SU-DHL-6 (cell line): ENCODE results near the gene HNRNPA1.
A peak's percentile ranks its signal among the peaks of the same experiment; 100 is the strongest.
"Not testable (repeated sequence)": the region's sequence is repeated elsewhere in the genome, so short reads cannot be mapped to it uniquely, and the experiment has no call there.

Experiments used
- H2AFZ ChIP-seq: fragments of 200-600 bp; sonication (generic); 2 replicates; pipeline ENCODE4 v1.6.1; 2014; ENCODE audit warnings: low read depth, mild to moderate bottlenecking, moderate library complexity, mixed read lengths, antibody characterized with exemption, low read length; ENCODE audit not compliant: severe bottlenecking
- H3F3A ChIP-seq: fragments of 200-600 bp; shearing (Covaris generic); 2 replicates; pipeline ENCODE4 v1.6.0; 2016; ENCODE audit warnings: antibody characterized with exemption, mild to moderate bottlenecking; ENCODE audit not compliant: insufficient read depth
- H3K27ac ChIP-seq: fragments of 200-600 bp; sonication (generic); 2 replicates; pipeline ENCODE4 v1.5.1; 2016; ENCODE audit warnings: low read depth, mild to moderate bottlenecking, low read length, moderate library complexity, mixed read lengths
- H3K27me3 ChIP-seq: fragments of 200-600 bp; sonication (generic), shearing (Covaris generic); 2 replicates; pipeline ENCODE4 v1.6.0; 2014; ENCODE audit warnings: mild to moderate bottlenecking, low read length
- H3K36me3 ChIP-seq: fragments of 200-600 bp; sonication (generic); 2 replicates; pipeline ENCODE4 v1.6.1; 2014; ENCODE audit warnings: mild to moderate bottlenecking, low read length, mixed read lengths
- H3K4me2 ChIP-seq: fragments of 300-600, 200-600 bp; shearing (Covaris generic), sonication (generic); 2 replicates; pipeline ENCODE4 v1.6.0; 2014; ENCODE audit warnings: low read length, low read depth, mild to moderate bottlenecking; ENCODE audit not compliant: poor library complexity, severe bottlenecking
- H3K4me3 ChIP-seq: fragments of 200-600 bp; sonication (generic); 2 replicates; pipeline ENCODE4 v1.5.1; 2014; ENCODE audit warnings: antibody characterized with exemption, low read length, mild to moderate bottlenecking, mixed read lengths; ENCODE audit not compliant: insufficient read depth, poor library complexity, severe bottlenecking
- H3K79me2 ChIP-seq: fragments of 200-600 bp; sonication (generic); 2 replicates; pipeline ENCODE4 v1.6.1; 2014; ENCODE audit warnings: mild to moderate bottlenecking, low read length, moderate library complexity; ENCODE audit not compliant: insufficient read depth
- H3K9ac ChIP-seq: fragments of 200-600 bp; sonication (generic); 2 replicates; pipeline ENCODE4 v1.7.0; 2014; ENCODE audit warnings: mild to moderate bottlenecking, low read length
- H3K9me2 ChIP-seq: fragments of 200-600 bp; sonication (generic); replicated peaks from 2 replicates; pipeline ENCODE4 v1.6.1; 2014; ENCODE audit warnings: low read length; ENCODE audit not compliant: insufficient read depth
- H3K9me3 ChIP-seq: fragments of 200-600 bp; sonication (generic); 2 replicates; pipeline ENCODE4 v1.6.1; 2014; ENCODE audit warnings: low read length, mixed read lengths; ENCODE audit not compliant: insufficient read depth
- H4K20me1 ChIP-seq: fragments of 200-600 bp; sonication (generic); 2 replicates; pipeline ENCODE4 v1.6.1; 2014; ENCODE audit warnings: low read depth, mild to moderate bottlenecking, antibody characterized with exemption, low read length, moderate library complexity, mixed read lengths
- EZH2phosphoT487 ChIP-seq: fragments of 200-600 bp; sonication (generic), shearing (Covaris generic); conservative IDR thresholded peaks from 2 replicates; pipeline ENCODE4 v1.6.1; 2018; ENCODE audit warnings: mild to moderate bottlenecking, antibody characterized with exemption, low read length, moderate library complexity, mixed read lengths
- TF ChIP-seq, protein P1 (sequence below): fragments of 200-600 bp; sonication (generic); IDR thresholded peaks from one replicate; pipeline ENCODE4 v1.5.1; 2017; ENCODE audit warnings: antibody characterized with exemption, mild to moderate bottlenecking, low read length, moderate library complexity; ENCODE audit not compliant: insufficient read depth, poor library complexity, severe bottlenecking

Gene HNRNPA1

DNA sequence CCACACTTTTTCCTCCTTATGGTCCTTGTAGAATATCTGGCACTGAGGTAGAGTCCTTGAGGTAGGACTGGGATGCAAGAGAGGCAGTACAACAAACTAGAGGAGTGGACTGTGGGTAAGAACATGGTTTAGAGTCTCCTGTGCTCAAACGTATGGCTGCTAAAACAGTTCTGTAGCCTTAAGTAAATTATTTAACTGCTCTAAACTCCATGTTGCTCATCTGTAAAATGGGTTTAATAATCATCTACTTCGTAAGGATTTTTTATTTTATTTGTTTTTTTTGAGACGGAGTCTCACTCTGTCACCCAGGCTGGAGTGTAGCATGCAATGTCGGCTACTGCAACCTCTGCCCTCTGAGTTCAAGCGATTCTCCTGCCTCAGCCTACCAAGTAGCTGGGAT is 40.8 kb downstream of the HNRNPA1 start:
- Histone ChIP-seq H2AFZ (no peak overlapping the region), H3K27me3 (no peaks in the 10 kb centered on the region), H3K27ac (no peak overlapping the region), H3K79me2 (peaks cover 7% of the 10 kb centered on the region), H3F3A (no peaks in the 10 kb centered on the region), H3K9me3 (no peaks in the 10 kb centered on the region), H3K36me3 (no peaks in the 10 kb centered on the region), H4K20me1 (no peaks in the 10 kb centered on the region), H3K4me2 (no peak overlapping the region), H3K9me2 (no peaks in the 10 kb centered on the region), H3K9ac (no peak overlapping the region), H3K4me3 (no peak overlapping the region)
- TF ChIP-seq, protein P1, sequence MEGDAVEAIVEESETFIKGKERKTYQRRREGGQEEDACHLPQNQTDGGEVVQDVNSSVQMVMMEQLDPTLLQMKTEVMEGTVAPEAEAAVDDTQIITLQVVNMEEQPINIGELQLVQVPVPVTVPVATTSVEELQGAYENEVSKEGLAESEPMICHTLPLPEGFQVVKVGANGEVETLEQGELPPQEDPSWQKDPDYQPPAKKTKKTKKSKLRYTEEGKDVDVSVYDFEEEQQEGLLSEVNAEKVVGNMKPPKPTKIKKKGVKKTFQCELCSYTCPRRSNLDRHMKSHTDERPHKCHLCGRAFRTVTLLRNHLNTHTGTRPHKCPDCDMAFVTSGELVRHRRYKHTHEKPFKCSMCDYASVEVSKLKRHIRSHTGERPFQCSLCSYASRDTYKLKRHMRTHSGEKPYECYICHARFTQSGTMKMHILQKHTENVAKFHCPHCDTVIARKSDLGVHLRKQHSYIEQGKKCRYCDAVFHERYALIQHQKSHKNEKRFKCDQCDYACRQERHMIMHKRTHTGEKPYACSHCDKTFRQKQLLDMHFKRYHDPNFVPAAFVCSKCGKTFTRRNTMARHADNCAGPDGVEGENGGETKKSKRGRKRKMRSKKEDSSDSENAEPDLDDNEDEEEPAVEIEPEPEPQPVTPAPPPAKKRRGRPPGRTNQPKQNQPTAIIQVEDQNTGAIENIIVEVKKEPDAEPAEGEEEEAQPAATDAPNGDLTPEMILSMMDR, result no peak
- TF ChIP-seq EZH2phosphoT487, result no peak

DNA sequence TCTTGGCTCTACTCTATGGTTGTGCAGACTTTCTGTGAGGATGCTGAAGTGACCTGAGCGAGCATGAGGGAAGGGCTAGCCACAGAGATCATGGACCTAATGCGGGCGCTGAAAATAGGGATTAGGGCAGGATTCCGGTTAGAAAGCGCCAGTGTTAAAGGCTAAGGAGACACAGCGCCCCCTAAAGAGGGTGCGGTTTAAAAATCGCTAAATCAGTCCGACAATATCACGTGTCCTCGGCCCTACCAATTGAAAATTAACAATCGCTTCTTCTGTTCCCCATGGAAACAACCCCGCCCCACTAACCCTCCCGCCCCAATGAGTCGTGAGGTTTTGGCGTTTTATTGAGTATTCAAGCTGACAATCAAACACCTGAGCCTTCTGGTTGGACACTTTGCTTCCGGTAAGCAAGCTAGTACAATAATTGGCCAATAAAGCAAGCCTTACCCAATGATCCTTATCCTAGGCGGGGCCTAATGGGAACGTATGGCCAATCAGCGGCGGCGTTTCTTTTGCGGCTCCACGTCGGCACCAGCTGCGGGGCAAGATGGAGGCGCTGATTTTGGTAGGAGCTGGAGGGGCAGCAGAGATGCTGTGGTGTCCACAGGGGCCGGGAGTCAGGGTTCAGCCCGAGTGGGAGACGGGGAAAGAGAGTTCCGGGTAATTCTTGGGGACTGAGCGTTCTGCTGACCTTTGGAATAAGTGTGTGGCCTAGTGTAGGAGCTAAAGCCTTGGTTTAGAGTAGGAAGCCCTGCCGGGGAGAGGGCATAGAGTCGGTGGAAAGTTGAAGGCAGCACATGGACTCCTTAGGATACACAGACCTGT is 44.3 kb downstream of the HNRNPA1 start, which contains the start of gene COPZ1:
TSS of gene COPZ1 (plus strand) at position 515 of the 825 bp plus-strand sequence. CDS start at position 548, 33 bp downstream.
- TF ChIP-seq EZH2phosphoT487, result no peak
- TF ChIP-seq, protein P1, result peak; percentile 78
- H3K27ac ChIP-seq, result no peak within 1 kb of the TSS
- H3K79me2 ChIP-seq, result peaks cover 11% of the 10 kb centered on the region

DNA sequence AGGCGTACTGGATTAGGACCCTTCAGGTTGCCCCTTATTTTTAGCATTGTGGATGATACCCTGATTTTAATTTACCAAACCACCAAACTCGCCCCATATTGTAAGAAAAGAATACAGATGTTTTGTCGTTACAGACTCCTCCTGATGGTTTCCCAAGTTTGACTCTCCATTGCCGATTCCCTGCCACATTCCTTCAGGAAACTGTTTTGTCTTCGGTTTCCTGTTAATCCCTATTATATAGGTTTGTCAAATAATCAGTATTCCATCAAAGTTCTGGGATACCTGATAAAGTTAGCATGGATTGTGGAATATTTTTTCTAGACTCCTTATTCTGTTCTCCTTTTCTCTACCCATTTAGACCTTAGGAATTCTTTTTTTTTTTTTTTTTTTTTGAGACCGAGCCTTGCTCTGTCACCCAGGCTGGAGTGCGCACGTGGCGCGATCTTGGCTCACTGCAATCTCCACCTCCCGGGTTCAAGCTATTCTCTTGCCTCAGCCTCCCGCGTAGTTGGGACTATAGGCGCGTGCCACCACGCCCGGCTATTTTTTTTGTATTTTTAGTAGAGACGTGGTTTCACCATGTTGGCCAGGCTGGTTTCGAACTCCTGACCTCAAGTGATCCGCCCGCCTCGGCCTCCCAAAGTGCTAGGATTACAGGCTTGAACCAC is 45.0 kb downstream of the HNRNPA1 start:
- H3K27ac ChIP-seq, H3K9me3 ChIP-seq, H3K9me2 ChIP-seq, H4K20me1 ChIP-seq, H3K27me3 ChIP-seq, H3K36me3 ChIP-seq, H3F3A ChIP-seq: not testable (repeated sequence)
- peaks cover 11% of the 10 kb centered on the region for H3K79me2 ChIP-seq
- H3K9ac ChIP-seq, result peak overlapping the region; percentile 69
- peak overlapping the region; percentile 70 for H2AFZ ChIP-seq
- peak overlapping the region; percentile 100 for H3K4me2 ChIP-seq
- H3K4me3 ChIP-seq, result peak overlapping the region; percentile 79

More for the DNA sequence above, 44.3 kb downstream of the HNRNPA1 start, which contains the start of gene COPZ1:
- H3K9me3 ChIP-seq, result no peaks in the 10 kb centered on the region
- no peaks in the 10 kb centered on the region for H4K20me1 ChIP-seq
- no peaks in the 10 kb centered on the region for H3K36me3 ChIP-seq
- peak within 1 kb of the TSS; percentile 69 for H3K9ac ChIP-seq
- H3K4me3 ChIP-seq, result peak within 1 kb of the TSS; percentile 79
- H2AFZ ChIP-seq, result peak within 1 kb of the TSS; percentile 100
- no peaks in the 10 kb centered on the region for H3K27me3 ChIP-seq
- peak within 1 kb of the TSS; percentile 100 for H3K4me2 ChIP-seq
- no peaks in the 10 kb centered on the region for H3F3A ChIP-seq
- no peaks in the 10 kb centered on the region for H3K9me2 ChIP-seq
